K562 (cell line): ENCODE data around the gene RNF32.

Experiments used
- CEBPB ChIP-seq: fragments of 450-650 bp; IDR thresholded peaks from 2 replicates; pipeline ENCODE4 v1.6.1; 2016; ENCODE audit warnings: missing genetic modification characterization, missing compliant biosample characterization
- CTCF ChIP-seq, 3 experiments: IDR thresholded peaks in 2 of 3; conservative IDR thresholded peaks in 1 of 3; 2 replicates each; pipeline ENCODE4 v1.5.1; 2011 to 2012; ENCODE audit warnings: low read length in 3 of 3, mild to moderate bottlenecking in 3 of 3, control low read depth in 2 of 3, improper control_type of control experiment in 1 of 3, inconsistent platforms in 1 of 3, low read depth in 1 of 3, mixed read lengths in 1 of 3, moderate library complexity in 1 of 3; ENCODE audit not compliant: insufficient read depth in 2 of 3
- E2F1 ChIP-seq: sonication (generic); formaldehyde crosslinking; IDR thresholded peaks from 2 replicates; pipeline ENCODE4 v1.8.1; 2023; ENCODE audit warnings: mild to moderate bottlenecking, missing genetic modification reagents, moderate library complexity
- EZH2 ChIP-seq: IDR thresholded peaks from 2 replicates; pipeline ENCODE4 v1.6.1; 2012; ENCODE audit warnings: low read depth, mild to moderate bottlenecking, inconsistent platforms, low read length, borderline replicate concordance
- GATA2 ChIP-seq: sonication (generic); formaldehyde crosslinking; IDR thresholded peaks from 2 replicates; pipeline ENCODE4 v1.4.0; 2020; ENCODE audit warnings: mild to moderate bottlenecking, missing genetic modification reagents
- PHF8 ChIP-seq: fragments of 200-600 bp; sonication (generic); IDR thresholded peaks from 2 replicates; pipeline ENCODE4 v1.6.1; 2012; ENCODE audit warnings: mixed run types, mild to moderate bottlenecking, inconsistent platforms, low read length, moderate library complexity, borderline replicate concordance
- POLR2AphosphoS5 ChIP-seq: IDR thresholded peaks from 2 replicates; pipeline ENCODE4 v1.6.1; 2011; ENCODE audit warnings: mild to moderate bottlenecking, low read depth, low read length, moderate library complexity; ENCODE audit not compliant: control insufficient read depth, insufficient read depth
- RREB1 ChIP-seq: fragments of 250-450 bp; sonication (Bioruptor Pico); IDR thresholded peaks from 2 replicates; pipeline ENCODE4 v1.4.0; 2020
- SP1 ChIP-seq: sonication (generic); formaldehyde crosslinking; IDR thresholded peaks from 2 replicates; pipeline ENCODE4 v1.8.1; 2022; ENCODE audit warnings: mild to moderate bottlenecking, missing genetic modification reagents
- SREBF2 ChIP-seq: sonication (generic); formaldehyde crosslinking; IDR thresholded peaks from 2 replicates; pipeline ENCODE4 v1.4.0; 2020; ENCODE audit warnings: mild to moderate bottlenecking, missing genetic modification reagents
- ZNF143 ChIP-seq: sonication (generic); formaldehyde crosslinking; IDR thresholded peaks from 2 replicates; pipeline ENCODE4 v1.9.0; 2022; ENCODE audit warnings: mild to moderate bottlenecking, missing genetic modification reagents
- ZNF217 ChIP-seq: sonication (generic); formaldehyde crosslinking; IDR thresholded peaks from 2 replicates; pipeline ENCODE4 v1.8.0; 2022; ENCODE audit warnings: mild to moderate bottlenecking, missing genetic modification reagents
- ZNF79 ChIP-seq: fragments of 250-450 bp; sonication (Bioruptor Pico); IDR thresholded peaks from 2 replicates; pipeline ENCODE4 v1.4.0; 2020; ENCODE audit warnings: low read depth, mild to moderate bottlenecking, moderate library complexity

GRCh38 chr7:156618780-156619367 lies 21.7 kb upstream of the RNF32 start:
- TF ChIP-seq CEBPB (tag), result no peak
- TF ChIP-seq E2F1, result no peak
- TF ChIP-seq ZNF217 (CRISPR knock-in tag), result no peak
- no peak for TF ChIP-seq ZNF79 (CRISPR knock-in tag)
- TF ChIP-seq PHF8, result no peak
- TF ChIP-seq POLR2AphosphoS5, result no peak
- no peak for TF ChIP-seq CTCF (IDR thresholded peaks at IDR 0.05 in 2 of 3, conservative IDR thresholded peaks at IDR 0.05 in 1 of 3; ENCODE audit: insufficient read depth in 2 of 3, low read depth in 1 of 3, low read length in 3 of 3)
- no peak for TF ChIP-seq EZH2
- no peak for TF ChIP-seq ZNF143 (CRISPR knock-in tag)
- no peak for TF ChIP-seq SP1 (CRISPR knock-in tag)
- TF ChIP-seq SREBF2 (CRISPR knock-in tag), result no peak
- no peak for TF ChIP-seq GATA2 (CRISPR knock-in tag)
- no peak for TF ChIP-seq RREB1 (CRISPR knock-in tag)
